Thoracic aorta (tissue), 2 donors: ENCODE results near the gene AFTPH. TPM values are rescaled to one million over a fixed set of nuclear protein-coding genes. Genes with fewer than 3 reads are reported as not detected.

Experiments used
- ATAC-seq: fragments of 150-250 bp; one replicate; pipeline ENCODE4 v1.8.0; 2017; ENCODE audit warnings: low read depth; ENCODE audit not compliant: insufficient number of reproducible peaks, low FRiP score
- DNase-seq: peaks from one replicate; pipeline ENCODE4 v3.0.0-alpha.2; 2020; ENCODE audit warnings: low spot score
- H3K27ac ChIP-seq, 2 donors: fragments of 200-600 bp; sonication (generic); 1 replicate in 1 of 2; 2 replicates in 1 of 2; pipeline ENCODE4 v1.5.1; 2016; ENCODE audit warnings: mild to moderate bottlenecking in 2 of 2, moderate library complexity in 2 of 2
- H3K27me3 ChIP-seq: fragments of 200-600 bp; sonication (generic); replicated peaks from 2 replicates; pipeline ENCODE4 v1.6.0; 2016; ENCODE audit warnings: mild to moderate bottlenecking; ENCODE audit not compliant: insufficient read depth
- H3K36me3 ChIP-seq: fragments of 200-600 bp; sonication (generic); one replicate; pipeline ENCODE4 v1.5.1; 2016
- H3K4me1 ChIP-seq, 2 donors: fragments of 200-600 bp; sonication (generic); 1 replicate in 1 of 2; 2 replicates in 1 of 2; pipeline versions ENCODE4 v1.5.1 to v1.6.0; 2016; ENCODE audit warnings: low read depth in 2 of 2, mild to moderate bottlenecking in 1 of 2; ENCODE audit not compliant: control insufficient read depth in 1 of 2
- H3K4me3 ChIP-seq: fragments of 200-600 bp; sonication (generic); 2 replicates; pipeline ENCODE4 v1.5.1; 2016; ENCODE audit warnings: mild to moderate bottlenecking
- H3K9me3 ChIP-seq: fragments of 200-600 bp; sonication (generic); 2 replicates; pipeline ENCODE4 v1.5.1; 2016
- total RNA-seq, 2 donors: library from RNA; depleted of rRNA; stranded (reverse); fragments of >200 nt; gene quantifications; one replicate each; pipeline versions ENCODE4 v1.1.0 to v1.2.3, GENCODE V29; 2016
- TF ChIP-seq, protein P1 (sequence below): fragments of 200-600 bp; sonication (generic); IDR thresholded peaks from one replicate; pipeline ENCODE4 v1.5.1; 2019; ENCODE audit warnings: antibody characterized with exemption

AFTPH gene
- total RNA-seq, 2 donors from 2014 or later, result 27.3 to 32.1 TPM

- DNase-seq (no peak), ATAC-seq (no peak)
- TF ChIP-seq, protein P1, sequence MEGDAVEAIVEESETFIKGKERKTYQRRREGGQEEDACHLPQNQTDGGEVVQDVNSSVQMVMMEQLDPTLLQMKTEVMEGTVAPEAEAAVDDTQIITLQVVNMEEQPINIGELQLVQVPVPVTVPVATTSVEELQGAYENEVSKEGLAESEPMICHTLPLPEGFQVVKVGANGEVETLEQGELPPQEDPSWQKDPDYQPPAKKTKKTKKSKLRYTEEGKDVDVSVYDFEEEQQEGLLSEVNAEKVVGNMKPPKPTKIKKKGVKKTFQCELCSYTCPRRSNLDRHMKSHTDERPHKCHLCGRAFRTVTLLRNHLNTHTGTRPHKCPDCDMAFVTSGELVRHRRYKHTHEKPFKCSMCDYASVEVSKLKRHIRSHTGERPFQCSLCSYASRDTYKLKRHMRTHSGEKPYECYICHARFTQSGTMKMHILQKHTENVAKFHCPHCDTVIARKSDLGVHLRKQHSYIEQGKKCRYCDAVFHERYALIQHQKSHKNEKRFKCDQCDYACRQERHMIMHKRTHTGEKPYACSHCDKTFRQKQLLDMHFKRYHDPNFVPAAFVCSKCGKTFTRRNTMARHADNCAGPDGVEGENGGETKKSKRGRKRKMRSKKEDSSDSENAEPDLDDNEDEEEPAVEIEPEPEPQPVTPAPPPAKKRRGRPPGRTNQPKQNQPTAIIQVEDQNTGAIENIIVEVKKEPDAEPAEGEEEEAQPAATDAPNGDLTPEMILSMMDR, result no peak
Observed at GRCh38 chr2:64625299-64626145, 101.4 kb downstream of the AFTPH start.

GRCh38 chr2:64626146-64626809 lies 102.2 kb downstream of the AFTPH start:
- no peak for ATAC-seq
- H3K27ac ChIP-seq, result no peak overlapping the region
- no peak for DNase-seq

More at GRCh38 chr2:64625299-64626145, 101.4 kb downstream of the AFTPH start:
- H3K4me1 ChIP-seq, result no peaks in the 10 kb centered on the region
- H3K4me3 ChIP-seq, result no peak overlapping the region
- H3K9me3 ChIP-seq, result no peaks in the 10 kb centered on the region
- no peaks in the 10 kb centered on the region for H3K27me3 ChIP-seq
- no peak overlapping the region for H3K27ac ChIP-seq
- H3K36me3 ChIP-seq, result no peaks in the 10 kb centered on the region

DNA sequence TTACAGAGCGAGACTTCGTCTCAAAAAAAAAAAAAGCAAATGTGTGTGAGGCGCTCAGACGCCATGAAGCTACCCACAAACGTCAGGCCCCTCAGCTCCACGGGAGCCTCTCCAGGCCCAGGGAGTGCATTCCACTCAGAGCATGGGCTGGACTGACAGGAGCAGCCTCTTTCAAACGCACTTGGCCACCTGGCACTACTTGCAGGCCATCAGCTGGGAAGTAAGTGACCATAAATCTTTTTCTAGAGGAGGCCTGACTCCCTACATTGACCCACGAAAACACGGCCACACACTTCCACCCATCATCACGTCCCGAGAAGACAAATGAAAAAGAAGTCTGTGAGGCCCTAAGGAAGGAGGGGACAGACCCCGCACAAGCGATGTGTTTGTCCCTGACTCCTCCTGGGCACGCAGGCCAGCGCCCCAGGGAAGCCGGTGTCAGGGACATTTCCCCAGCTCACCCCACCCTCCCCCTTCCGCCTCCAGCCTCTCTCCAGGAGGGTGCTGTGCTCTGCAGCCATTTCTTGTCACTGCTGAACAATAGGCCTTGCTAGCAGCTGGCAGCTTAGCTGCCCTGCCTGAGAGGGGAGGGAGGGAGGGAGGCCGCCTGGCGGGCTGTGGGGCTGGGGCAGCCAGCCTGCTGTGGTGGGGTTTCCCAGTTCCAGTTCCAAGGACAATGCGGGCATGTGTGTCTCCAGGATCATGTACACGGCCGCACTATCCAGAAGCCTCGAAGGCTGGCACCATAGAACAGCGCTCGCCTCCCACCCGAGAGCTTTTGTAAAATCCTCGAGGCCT lies 103.0 kb downstream of the AFTPH start:
- no peak overlapping the region for H3K4me3 ChIP-seq
- DNase-seq (no peak), ATAC-seq (no peak)
- no peaks in the 10 kb centered on the region for H3K27me3 ChIP-seq
- H3K4me1 ChIP-seq, result no peaks in the 10 kb centered on the region
- no peaks in the 10 kb centered on the region for H3K36me3 ChIP-seq
- H3K9me3 ChIP-seq, result no peaks in the 10 kb centered on the region
- no peak overlapping the region for H3K27ac ChIP-seq
- TF ChIP-seq, protein P1, result no peak

More at GRCh38 chr2:64626146-64626809, 102.2 kb downstream of the AFTPH start:
- no peaks in the 10 kb centered on the region for H3K27me3 ChIP-seq
- H3K4me1 ChIP-seq, result no peaks in the 10 kb centered on the region
- H3K9me3 ChIP-seq, result no peaks in the 10 kb centered on the region
- no peak overlapping the region for H3K4me3 ChIP-seq
- no peaks in the 10 kb centered on the region for H3K36me3 ChIP-seq
- TF ChIP-seq, protein P1, result no peak

GRCh38 chr2:64627860-64628841 lies 104.0 kb downstream of the AFTPH start:
- Histone ChIP-seq H3K36me3 (no peaks in the 10 kb centered on the region), H3K27ac (no peak overlapping the region), H3K4me1 (no peaks in the 10 kb centered on the region), H3K9me3 (no peaks in the 10 kb centered on the region), H3K4me3 (no peak overlapping the region), H3K27me3 (no peaks in the 10 kb centered on the region)
- TF ChIP-seq, protein P1, result no peak
- no peak for ATAC-seq
- no peak for DNase-seq
